ENCODE results near the gene FBXL17.

Gene FBXL17

DNA sequence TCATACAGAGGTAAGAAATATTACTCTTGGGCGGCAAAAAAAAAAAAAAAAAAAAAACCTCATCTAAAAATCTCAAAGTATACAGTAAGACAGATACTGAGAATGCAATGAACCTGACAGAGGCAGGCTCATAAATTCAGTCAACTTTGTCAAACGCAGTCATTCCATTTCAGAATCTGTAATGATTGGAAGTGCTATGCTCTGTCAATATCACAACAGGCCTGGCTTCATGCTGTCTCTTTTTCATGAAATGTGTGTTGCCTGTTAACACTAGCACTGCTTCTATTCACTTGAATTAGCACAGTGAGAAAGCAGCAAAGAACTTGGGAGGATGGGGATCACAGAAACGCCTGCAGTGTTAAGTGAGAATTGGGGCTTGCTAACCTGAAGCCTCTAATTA is 510.9 kb downstream of the FBXL17 start:
- ATAC-seq (ENCODE audit: insufficient read depth, low read depth) = no peak
- H3K4me2 ChIP-seq (ENCODE audit: insufficient read depth, low read length) = no peak overlapping the region
- no peak overlapping the region for H2AFZ ChIP-seq (ENCODE audit: low read depth, low read length)
- no peak for DNase-seq
- H3K4me3 ChIP-seq (ENCODE audit: low read depth in 1 of 2, low read length in 2 of 2) = no peak overlapping the region
- H3K27ac ChIP-seq (ENCODE audit: low read length) = no peak overlapping the region
- no peaks in the 10 kb centered on the region for H3K9me3 ChIP-seq (ENCODE audit: insufficient read depth, low read length, severe bottlenecking)
- H3K36me3 ChIP-seq (ENCODE audit: insufficient read depth, low read length) = no peaks in the 10 kb centered on the region
- H3K4me1 ChIP-seq (ENCODE audit: insufficient read depth, low read length) = peaks cover 6% of the 10 kb centered on the region; the same call in 1 of the 2 replicates
- no peaks in the 10 kb centered on the region for H3K79me2 ChIP-seq (ENCODE audit: insufficient read depth, low read length)
- H4K20me1 ChIP-seq (ENCODE audit: insufficient read depth, low read length) = no peaks in the 10 kb centered on the region
- no peak for TF ChIP-seq EZH2 (IDR thresholded peaks at IDR 0.05; ENCODE audit: borderline replicate concordance, low read depth, low read length, severe bottlenecking)
- no peak for TF ChIP-seq CTCF (IDR thresholded peaks at IDR 0.05; ENCODE audit: borderline replicate concordance, extremely low read depth, low read length, poor library complexity, severe bottlenecking)
- no peak overlapping the region for H3K9ac ChIP-seq (ENCODE audit: low read depth, low read length)
- H3K27me3 ChIP-seq (ENCODE audit: insufficient read depth, low read length, poor library complexity) = no peaks in the 10 kb centered on the region

- no peaks in the 10 kb centered on the region for H4K20me1 ChIP-seq (ENCODE audit: insufficient read depth, low read length)
- no peak overlapping the region for H3K4me3 ChIP-seq (ENCODE audit: low read depth in 1 of 2, low read length in 2 of 2)
- H3K9ac ChIP-seq (ENCODE audit: low read depth, low read length) = no peak overlapping the region
- H3K27ac ChIP-seq (ENCODE audit: low read length) = no peak overlapping the region
- H3K36me3 ChIP-seq (ENCODE audit: insufficient read depth, low read length) = no peaks in the 10 kb centered on the region
- no peak for ATAC-seq (ENCODE audit: insufficient read depth, low read depth)
- H3K4me1 ChIP-seq (ENCODE audit: insufficient read depth, low read length) = no peaks in the 10 kb centered on the region
- no peaks in the 10 kb centered on the region for H3K27me3 ChIP-seq (ENCODE audit: insufficient read depth, low read length, poor library complexity)
- H3K4me2 ChIP-seq (ENCODE audit: insufficient read depth, low read length) = no peak overlapping the region
- H3K79me2 ChIP-seq (ENCODE audit: insufficient read depth, low read length) = no peaks in the 10 kb centered on the region
- H3K9me3 ChIP-seq (ENCODE audit: insufficient read depth, low read length, severe bottlenecking) = no peaks in the 10 kb centered on the region
- no peak for DNase-seq
- H2AFZ ChIP-seq (ENCODE audit: low read depth, low read length) = no peak overlapping the region
- TF ChIP-seq CTCF (IDR thresholded peaks at IDR 0.05; ENCODE audit: borderline replicate concordance, extremely low read depth, low read length, poor library complexity, severe bottlenecking) (no peak), EZH2 (IDR thresholded peaks at IDR 0.05; ENCODE audit: borderline replicate concordance, low read depth, low read length, severe bottlenecking) (no peak)
Measured at GRCh38 chr5:107869438-107870115, 512.3 kb downstream of the FBXL17 start.

GRCh38 chr5:107868650-107869409 is 513.1 kb downstream of the FBXL17 start:
- no peak for ATAC-seq (ENCODE audit: insufficient read depth, low read depth)

More at GRCh38 chr5:107868650-107869409, 513.1 kb downstream of the FBXL17 start:
- H3K79me2 ChIP-seq (ENCODE audit: insufficient read depth, low read length) = no peaks in the 10 kb centered on the region
- H3K27me3 ChIP-seq (ENCODE audit: insufficient read depth, low read length, poor library complexity) = no peaks in the 10 kb centered on the region
- no peak overlapping the region for H3K9ac ChIP-seq (ENCODE audit: low read depth, low read length)
- H3K4me2 ChIP-seq (ENCODE audit: insufficient read depth, low read length) = no peak overlapping the region
- DNase-seq = no peak
- H4K20me1 ChIP-seq (ENCODE audit: insufficient read depth, low read length) = no peaks in the 10 kb centered on the region
- no peak overlapping the region for H3K27ac ChIP-seq (ENCODE audit: low read length)
- H3K9me3 ChIP-seq (ENCODE audit: insufficient read depth, low read length, severe bottlenecking) = peaks cover 3% of the 10 kb centered on the region
- H3K4me1 ChIP-seq (ENCODE audit: insufficient read depth, low read length) = no peaks in the 10 kb centered on the region
- TF ChIP-seq CTCF (IDR thresholded peaks at IDR 0.05; ENCODE audit: borderline replicate concordance, extremely low read depth, low read length, poor library complexity, severe bottlenecking) (no peak), EZH2 (IDR thresholded peaks at IDR 0.05; ENCODE audit: borderline replicate concordance, low read depth, low read length, severe bottlenecking) (no peak)
- H3K4me3 ChIP-seq (ENCODE audit: low read depth in 1 of 2, low read length in 2 of 2) = no peak overlapping the region
- H2AFZ ChIP-seq (ENCODE audit: low read depth, low read length) = no peak overlapping the region
- no peaks in the 10 kb centered on the region for H3K36me3 ChIP-seq (ENCODE audit: insufficient read depth, low read length)

Measured in DND-41 (cell line).